Transverse colon (tissue), 4 donors: Measurements from ENCODE around the gene SCN5A.

Experiments
- CTCF ChIP-seq, 5 experiments: fragments of 200-600 bp in 3 of 5; fragments of 450-650 bp in 2 of 5; sonication (generic) in 3 of 5; IDR thresholded peaks; 1 replicate in 2 of 5; 2 replicates in 3 of 5; pipeline ENCODE4 v1.5.1; 2016 to 2017; ENCODE audit warnings: antibody characterized with exemption in 5 of 5, inconsistent platforms in 3 of 5, mild to moderate bottlenecking in 2 of 5, moderate library complexity in 1 of 5
- EP300 ChIP-seq: sonication (generic); formaldehyde crosslinking; IDR thresholded peaks from one replicate; pipeline ENCODE4 v1.6.1; 2017; ENCODE audit warnings: antibody characterized with exemption, low read depth
- POLR2A ChIP-seq: fragments of 450-650 bp; IDR thresholded peaks from one replicate; pipeline ENCODE4 v1.6.1; 2016; ENCODE audit warnings: antibody characterized with exemption, mild to moderate bottlenecking, moderate library complexity
- POLR2AphosphoS5 ChIP-seq, 3 donors: sonication (generic); formaldehyde crosslinking; IDR thresholded peaks; one replicate each; pipeline ENCODE4 v1.6.1; 2016; ENCODE audit warnings: antibody characterized with exemption in 3 of 3

DNA sequence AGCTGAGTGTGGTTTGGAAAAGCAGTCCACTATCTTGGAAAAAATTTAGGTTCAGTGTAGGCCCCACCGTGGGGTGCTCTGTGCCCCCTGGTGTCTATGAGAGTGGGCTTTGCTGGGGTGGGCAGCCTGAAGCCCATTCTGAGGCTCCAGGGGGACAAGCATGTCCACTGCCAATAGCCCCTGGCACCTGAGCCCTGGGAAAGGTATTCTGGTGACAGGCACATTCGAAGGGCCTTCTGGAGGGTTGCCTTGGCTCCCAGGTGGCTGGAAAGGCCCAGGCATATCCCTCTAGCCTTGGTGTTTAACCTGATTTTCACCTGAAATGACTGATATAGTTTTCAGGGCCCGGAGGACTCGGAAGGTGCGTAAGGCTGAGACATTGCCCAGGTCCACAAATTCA lies 36.1 kb downstream of the SCN5A start:
- TF ChIP-seq CTCF (IDR thresholded peaks at IDR 0.05) (no peak), POLR2A (no peak), EP300 (no peak), POLR2AphosphoS5 (IDR thresholded peaks at IDR 0.05) (no peak)
